ENCODE data around the gene SAMD15. TPM values are rescaled to one million over a fixed set of nuclear protein-coding genes. Genes with fewer than 3 reads are reported as not detected.

SAMD15 gene
- total RNA-seq, 1 experiment from 2014 or later = 1.2 TPM

- no peaks in the 10 kb centered on the region for H3K36me3 ChIP-seq (ENCODE audit: low read depth, low read length)
- no peaks in the 10 kb centered on the region for H3K79me2 ChIP-seq (ENCODE audit: low read length)
- no TSS peak for BruUV-seq (replicated peaks)
- no peaks in the 10 kb centered on the region for H3K27me3 ChIP-seq (ENCODE audit: low read length)
- no peak overlapping the region for H2AFZ ChIP-seq (ENCODE audit: low read length)
- ChIA-PET CTCF (no interaction called here), POLR2A (ENCODE audit: unreplicated experiment) (no interaction called here)
- TF ChIP-seq EZH2 (IDR thresholded peaks at IDR 0.05; ENCODE audit: low read length, unreplicated experiment) (no peak), CTCF (conservative IDR thresholded peaks at IDR 0.05; ENCODE audit: low read depth, low read length) (no peak), EZH2phosphoT487 (IDR thresholded peaks at IDR 0.05; ENCODE audit: borderline replicate concordance, low read length) (no peak)
- intact Hi-C loops (cut with micrococcal nuclease) = no loop called here
- no peaks in the 10 kb centered on the region for H3K9me3 ChIP-seq (ENCODE audit: low read length)
- H3K9ac ChIP-seq (ENCODE audit: low read length) = no peak overlapping the region
- no peaks in the 10 kb centered on the region for H3K9me2 ChIP-seq (replicated peaks; ENCODE audit: low read length)
- H3F3A ChIP-seq (ENCODE audit: low read length, unreplicated experiment) = no peaks in the 10 kb centered on the region
- DNase-seq (no peak), ATAC-seq (no peak)
- H3K4me2 ChIP-seq (ENCODE audit: low read length) = no peak overlapping the region
- H4K20me1 ChIP-seq (ENCODE audit: low read length) = no peaks in the 10 kb centered on the region
- no peak overlapping the region for H3K27ac ChIP-seq (ENCODE audit: low read length)
- no peak overlapping the region for H3K4me3 ChIP-seq (ENCODE audit: low read length)
- H3K4me1 ChIP-seq (ENCODE audit: insufficient read depth, low read length) = no peaks in the 10 kb centered on the region
Observed at GRCh38 chr14:77355811-77356210, 21.4 kb upstream of the SAMD15 start.

- TF ChIP-seq EZH2phosphoT487 (IDR thresholded peaks at IDR 0.05; ENCODE audit: borderline replicate concordance, low read length) = no peak
- TF ChIP-seq CTCF (conservative IDR thresholded peaks at IDR 0.05; ENCODE audit: low read depth, low read length) = no peak
- no peak for TF ChIP-seq EZH2 (IDR thresholded peaks at IDR 0.05; ENCODE audit: low read length, unreplicated experiment)
- intact Hi-C loops (cut with micrococcal nuclease) = no loop called here
- no peaks in the 10 kb centered on the region for H3K9me2 ChIP-seq (replicated peaks; ENCODE audit: low read length)
- H2AFZ ChIP-seq (ENCODE audit: low read length) = no peak overlapping the region
- no peaks in the 10 kb centered on the region for H3K27me3 ChIP-seq (ENCODE audit: low read length)
- H3K79me2 ChIP-seq (ENCODE audit: low read length) = no peaks in the 10 kb centered on the region
- ChIA-PET POLR2A (ENCODE audit: unreplicated experiment) (no interaction called here), CTCF (no interaction called here)
- no peaks in the 10 kb centered on the region for H3K36me3 ChIP-seq (ENCODE audit: low read depth, low read length)
- DNase-seq = no peak
- H3K9ac ChIP-seq (ENCODE audit: low read length) = no peak overlapping the region
- no peaks in the 10 kb centered on the region for H4K20me1 ChIP-seq (ENCODE audit: low read length)
- H3K4me2 ChIP-seq (ENCODE audit: low read length) = no peak overlapping the region
- no peaks in the 10 kb centered on the region for H3K9me3 ChIP-seq (ENCODE audit: low read length)
- no peak overlapping the region for H3K27ac ChIP-seq (ENCODE audit: low read length)
- no peak for ATAC-seq
- no peak overlapping the region for H3K4me3 ChIP-seq (ENCODE audit: low read length)
- H3K4me1 ChIP-seq (ENCODE audit: insufficient read depth, low read length) = no peaks in the 10 kb centered on the region
- no TSS peak for BruUV-seq (replicated peaks)
- no peaks in the 10 kb centered on the region for H3F3A ChIP-seq (ENCODE audit: low read length, unreplicated experiment)
Observed at GRCh38 chr14:77356899-77357298, 20.3 kb upstream of the SAMD15 start.

- ChIA-PET POLR2A (ENCODE audit: unreplicated experiment) (no interaction called here), CTCF (no interaction called here)
- Histone ChIP-seq H3K9me3 (ENCODE audit: low read length) (no peaks in the 10 kb centered on the region), H2AFZ (ENCODE audit: low read length) (no peak overlapping the region), H3K4me2 (ENCODE audit: low read length) (no peak overlapping the region), H3K9me2 (replicated peaks; ENCODE audit: low read length) (no peaks in the 10 kb centered on the region), H3K4me1 (ENCODE audit: insufficient read depth, low read length) (no peaks in the 10 kb centered on the region), H4K20me1 (ENCODE audit: low read length) (no peaks in the 10 kb centered on the region), H3K27me3 (ENCODE audit: low read length) (no peaks in the 10 kb centered on the region), H3K27ac (ENCODE audit: low read length) (no peak overlapping the region), H3K4me3 (ENCODE audit: low read length) (no peak overlapping the region), H3K9ac (ENCODE audit: low read length) (no peak overlapping the region), H3K36me3 (ENCODE audit: low read depth, low read length) (no peaks in the 10 kb centered on the region), H3K79me2 (ENCODE audit: low read length) (no peaks in the 10 kb centered on the region), H3F3A (ENCODE audit: low read length, unreplicated experiment) (no peaks in the 10 kb centered on the region)
- TF ChIP-seq EZH2phosphoT487 (IDR thresholded peaks at IDR 0.05; ENCODE audit: borderline replicate concordance, low read length) (no peak), CTCF (conservative IDR thresholded peaks at IDR 0.05; ENCODE audit: low read depth, low read length) (no peak), EZH2 (IDR thresholded peaks at IDR 0.05; ENCODE audit: low read length, unreplicated experiment) (no peak)
- no peak for DNase-seq
- intact Hi-C loops (cut with micrococcal nuclease) = no loop called here
- no peak for ATAC-seq
- no TSS peak for BruUV-seq (replicated peaks)
Observed at GRCh38 chr14:77359626-77360025, 17.6 kb upstream of the SAMD15 start.
